Stimulated activated memory B cell treated with anti-CD40 and anti-IgM and Interleukin-4, amounts not matched to agents 10 μg/mL and 1 μg/mL and 100 μg/mL, for 72 hours (primary cell): ENCODE measurements around the gene PIK3CG.
A peak's percentile ranks its signal among the peaks of the same experiment; 100 is the strongest.
"Not testable (repeated sequence)": the region's sequence is repeated elsewhere in the genome, so short reads cannot be mapped to it uniquely, and the experiment has no call there.

Source experiments
- ATAC-seq: fragments of 150-1000 bp; cut with Tn5 transposase; 2 replicates; pipeline ENCODE4 v1.10.0; 2021
- H3K27ac Mint-ChIP-seq: one replicate; pipeline ENCODE4 v1.8.0; 2022; ENCODE audit warnings: mild to moderate bottlenecking, mixed read lengths
- H3K27me3 Mint-ChIP-seq: one replicate; pipeline ENCODE4 v1.8.0; 2022; ENCODE audit warnings: mixed read lengths
- H3K36me3 Mint-ChIP-seq: one replicate; pipeline ENCODE4 v1.8.0; 2022; ENCODE audit warnings: mixed read lengths
- H3K4me1 Mint-ChIP-seq: one replicate; pipeline ENCODE4 v1.8.0; 2022; ENCODE audit warnings: mixed read lengths
- H3K4me3 Mint-ChIP-seq: one replicate; pipeline ENCODE4 v1.8.0; 2022; ENCODE audit warnings: mild to moderate bottlenecking, moderate library complexity, mixed read lengths
- H3K9me3 Mint-ChIP-seq: one replicate; pipeline ENCODE4 v1.8.0; 2022; ENCODE audit warnings: mixed read lengths

PIK3CG gene

GRCh38 chr7:106848049-106848448 is 17.0 kb upstream of the PIK3CG start:
- H3K27me3 Mint-ChIP-seq, result no peaks in the 10 kb centered on the region
- no peak overlapping the region for H3K27ac Mint-ChIP-seq
- H3K9me3 Mint-ChIP-seq, result no peaks in the 10 kb centered on the region
- H3K4me1 Mint-ChIP-seq, result no peaks in the 10 kb centered on the region
- ATAC-seq, result no peak
- H3K36me3 Mint-ChIP-seq, result no peaks in the 10 kb centered on the region
- no peak overlapping the region for H3K4me3 Mint-ChIP-seq

GRCh38 chr7:106848851-106849442 is 16.1 kb upstream of the PIK3CG start:
- ATAC-seq, result no peak
- no peaks in the 10 kb centered on the region for H3K36me3 Mint-ChIP-seq
- H3K27me3 Mint-ChIP-seq, result no peaks in the 10 kb centered on the region
- H3K27ac Mint-ChIP-seq, result no peak overlapping the region
- no peak overlapping the region for H3K4me3 Mint-ChIP-seq
- no peaks in the 10 kb centered on the region for H3K4me1 Mint-ChIP-seq
- no peaks in the 10 kb centered on the region for H3K9me3 Mint-ChIP-seq

DNA sequence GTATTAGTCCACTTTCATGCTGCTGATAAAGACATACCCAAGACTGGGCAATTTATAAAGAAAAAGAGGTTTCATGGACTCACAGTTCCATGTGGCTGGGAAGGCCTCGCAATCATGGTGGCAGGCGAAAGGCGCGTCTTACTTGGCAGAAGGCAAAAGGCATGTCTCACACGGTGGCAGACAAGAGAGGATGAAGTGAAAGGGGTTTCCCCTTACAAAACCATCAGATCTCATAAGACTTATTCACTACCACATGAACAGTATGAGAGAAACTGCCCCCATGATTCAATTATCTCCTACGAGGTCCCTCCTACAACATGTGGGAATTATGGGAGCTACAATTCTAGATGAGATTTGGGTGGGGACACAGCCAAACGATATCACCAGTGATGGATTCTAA is 13.4 kb upstream of the PIK3CG start:
- H3K4me3 Mint-ChIP-seq, ATAC-seq, H3K36me3 Mint-ChIP-seq, H3K9me3 Mint-ChIP-seq, H3K27ac Mint-ChIP-seq, H3K27me3 Mint-ChIP-seq: not testable (repeated sequence)
- peaks cover 15% of the 10 kb centered on the region for H3K4me1 Mint-ChIP-seq

- no peak overlapping the region for H3K27ac Mint-ChIP-seq
- ATAC-seq, result no peak
- H3K27me3 Mint-ChIP-seq, result no peaks in the 10 kb centered on the region
- no peaks in the 10 kb centered on the region for H3K9me3 Mint-ChIP-seq
- H3K36me3 Mint-ChIP-seq, result no peaks in the 10 kb centered on the region
- H3K4me3 Mint-ChIP-seq, result no peak overlapping the region
- H3K4me1 Mint-ChIP-seq, result peaks cover 15% of the 10 kb centered on the region
These were observed 11.7 kb upstream of the PIK3CG start for GRCh38 chr7:106853250-106853908.

GRCh38 chr7:106855540-106856132 is 9.4 kb upstream of the PIK3CG start:
- H3K9me3 Mint-ChIP-seq, result no peaks in the 10 kb centered on the region
- no peaks in the 10 kb centered on the region for H3K27me3 Mint-ChIP-seq
- H3K4me3 Mint-ChIP-seq, result no peak overlapping the region
- peak overlapping the region; percentile 73 for H3K27ac Mint-ChIP-seq
- H3K4me1 Mint-ChIP-seq, result peaks cover 20% of the 10 kb centered on the region
- no peaks in the 10 kb centered on the region for H3K36me3 Mint-ChIP-seq
- peak; percentile 91 for ATAC-seq

- Mint-ChIP-seq H3K9me3 (no peaks in the 10 kb centered on the region), H3K36me3 (no peaks in the 10 kb centered on the region), H3K4me1 (peaks cover 40% of the 10 kb centered on the region), H3K27me3 (no peaks in the 10 kb centered on the region), H3K27ac (no peak overlapping the region), H3K4me3 (no peak overlapping the region)
- ATAC-seq, result no peak
These were observed 6.2 kb upstream of the PIK3CG start for GRCh38 chr7:106858618-106859532.

GRCh38 chr7:106862317-106863089 is 2.6 kb upstream of the PIK3CG start:
- Mint-ChIP-seq H3K27ac (peak overlapping the region; percentile 90), H3K36me3 (peaks cover 10% of the 10 kb centered on the region), H3K4me3 (no peak overlapping the region), H3K9me3 (no peaks in the 10 kb centered on the region), H3K4me1 (peaks cover 45% of the 10 kb centered on the region), H3K27me3 (no peaks in the 10 kb centered on the region)
- ATAC-seq, result no peak

- Mint-ChIP-seq H3K27me3 (no peaks in the 10 kb centered on the region), H3K4me3 (no peak overlapping the region), H3K36me3 (peaks cover 20% of the 10 kb centered on the region), H3K27ac (peak overlapping the region; percentile 90), H3K4me1 (peaks cover 50% of the 10 kb centered on the region), H3K9me3 (no peaks in the 10 kb centered on the region)
- no peak for ATAC-seq
These were observed 1.6 kb upstream of the PIK3CG start for GRCh38 chr7:106863274-106863997.

- Mint-ChIP-seq H3K4me3 (peak overlapping the region; percentile 89), H3K36me3 (peaks cover 30% of the 10 kb centered on the region), H3K27me3 (no peaks in the 10 kb centered on the region), H3K4me1 (peaks cover 55% of the 10 kb centered on the region), H3K27ac (peak overlapping the region; percentile 90), H3K9me3 (no peaks in the 10 kb centered on the region)
- peak; percentile 54 for ATAC-seq
These were observed 592 bp upstream of the PIK3CG start for GRCh38 chr7:106864298-106865081.

- ATAC-seq, result peak; percentile 49
- Mint-ChIP-seq H3K9me3 (no peaks in the 10 kb centered on the region), H3K27ac (peak overlapping the region; percentile 90), H3K36me3 (peaks cover 39% of the 10 kb centered on the region), H3K4me1 (peaks cover 65% of the 10 kb centered on the region), H3K27me3 (no peaks in the 10 kb centered on the region), H3K4me3 (peak overlapping the region; percentile 89)
These were observed 1.5 kb downstream of the PIK3CG start for GRCh38 chr7:106866298-106867281.

DNA sequence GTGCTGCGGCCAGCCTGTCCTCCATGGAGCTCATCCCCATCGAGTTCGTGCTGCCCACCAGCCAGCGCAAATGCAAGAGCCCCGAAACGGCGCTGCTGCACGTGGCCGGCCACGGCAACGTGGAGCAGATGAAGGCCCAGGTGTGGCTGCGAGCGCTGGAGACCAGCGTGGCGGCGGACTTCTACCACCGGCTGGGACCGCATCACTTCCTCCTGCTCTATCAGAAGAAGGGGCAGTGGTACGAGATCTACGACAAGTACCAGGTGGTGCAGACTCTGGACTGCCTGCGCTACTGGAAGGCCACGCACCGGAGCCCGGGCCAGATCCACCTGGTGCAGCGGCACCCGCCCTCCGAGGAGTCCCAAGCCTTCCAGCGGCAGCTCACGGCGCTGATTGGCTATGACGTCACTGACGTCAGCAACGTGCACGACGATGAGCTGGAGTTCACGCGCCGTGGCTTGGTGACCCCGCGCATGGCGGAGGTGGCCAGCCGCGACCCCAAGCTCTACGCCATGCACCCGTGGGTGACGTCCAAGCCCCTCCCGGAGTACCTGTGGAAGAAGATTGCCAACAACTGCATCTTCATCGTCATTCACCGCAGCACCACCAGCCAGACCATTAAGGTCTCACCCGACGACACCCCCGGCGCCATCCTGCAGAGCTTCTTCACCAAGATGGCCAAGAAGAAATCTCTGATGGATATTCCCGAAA is 2.7 kb downstream of the PIK3CG start:
- peak overlapping the region; percentile 89 for H3K4me3 Mint-ChIP-seq
- ATAC-seq, result no peak
- H3K27me3 Mint-ChIP-seq, result no peaks in the 10 kb centered on the region
- no peaks in the 10 kb centered on the region for H3K9me3 Mint-ChIP-seq
- H3K27ac Mint-ChIP-seq, result peak overlapping the region; percentile 90
- peaks cover 69% of the 10 kb centered on the region for H3K4me1 Mint-ChIP-seq
- peaks cover 51% of the 10 kb centered on the region for H3K36me3 Mint-ChIP-seq

GRCh38 chr7:106868364-106868763 is 3.3 kb downstream of the PIK3CG start:
- H3K36me3 Mint-ChIP-seq, result peaks cover 56% of the 10 kb centered on the region
- H3K27me3 Mint-ChIP-seq, result no peaks in the 10 kb centered on the region
- peaks cover 69% of the 10 kb centered on the region for H3K4me1 Mint-ChIP-seq
- peak overlapping the region; percentile 74 for H3K4me3 Mint-ChIP-seq
- peak overlapping the region; percentile 97 for H3K27ac Mint-ChIP-seq
- ATAC-seq, result no peak
- no peaks in the 10 kb centered on the region for H3K9me3 Mint-ChIP-seq
